Testis (tissue), 2 donors: ENCODE results near the gene TSSC4.

Experiments
- POLR2A ChIP-seq: fragments of 450-650 bp; IDR thresholded peaks from one replicate; pipeline ENCODE4 v1.6.1; 2017; ENCODE audit warnings: antibody characterized with exemption, mild to moderate bottlenecking, moderate library complexity
- TF ChIP-seq, protein P1 (sequence below), 3 experiments: fragments of 450-650 bp in 2 of 3; fragments of 200-600 bp in 1 of 3; sonication (generic) in 1 of 3; IDR thresholded peaks; one replicate each; pipeline ENCODE4 v1.5.1; 2016 to 2019; ENCODE audit warnings: antibody characterized with exemption in 3 of 3, mild to moderate bottlenecking in 2 of 3, moderate library complexity in 1 of 3

DNA sequence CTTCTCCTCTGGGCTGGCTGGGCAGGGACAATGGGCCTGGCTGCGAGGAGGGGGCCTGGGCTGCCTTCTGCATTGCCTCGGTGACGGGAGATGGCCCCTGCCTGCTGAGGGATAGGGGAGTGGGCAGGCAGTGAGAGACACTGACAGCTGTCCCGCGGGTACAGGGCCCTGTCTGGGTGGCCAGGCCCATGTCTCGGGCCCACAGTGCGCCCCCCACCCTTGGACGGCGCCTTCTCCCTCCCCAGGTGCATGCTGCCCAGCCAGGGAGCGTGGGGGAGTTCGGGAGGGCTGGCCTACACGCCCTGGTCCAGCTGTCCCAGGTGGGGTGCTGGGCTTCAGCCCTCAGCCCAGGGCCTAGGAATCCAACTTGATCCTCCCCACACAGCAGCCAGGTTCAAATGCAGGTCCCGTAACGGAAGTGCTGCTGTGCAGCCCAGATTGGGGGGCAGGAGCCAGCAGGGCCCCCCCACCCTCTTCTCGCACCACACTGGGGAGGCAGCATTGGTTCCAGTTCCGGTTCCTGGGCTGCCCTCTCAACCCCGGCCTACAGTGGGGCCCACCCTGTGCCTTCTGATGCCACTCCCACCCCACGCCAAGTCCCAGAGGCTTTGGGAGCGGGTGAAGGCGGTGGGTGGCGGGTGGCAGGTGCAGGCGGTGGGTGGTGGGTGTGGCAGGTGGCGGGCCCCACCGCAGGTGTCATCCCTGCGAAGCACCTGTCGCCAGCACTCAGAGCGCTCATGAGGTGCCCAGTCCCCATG lies 7.3 kb upstream of the TSSC4 start:
- no peak for TF ChIP-seq POLR2A
- TF ChIP-seq, protein P1, sequence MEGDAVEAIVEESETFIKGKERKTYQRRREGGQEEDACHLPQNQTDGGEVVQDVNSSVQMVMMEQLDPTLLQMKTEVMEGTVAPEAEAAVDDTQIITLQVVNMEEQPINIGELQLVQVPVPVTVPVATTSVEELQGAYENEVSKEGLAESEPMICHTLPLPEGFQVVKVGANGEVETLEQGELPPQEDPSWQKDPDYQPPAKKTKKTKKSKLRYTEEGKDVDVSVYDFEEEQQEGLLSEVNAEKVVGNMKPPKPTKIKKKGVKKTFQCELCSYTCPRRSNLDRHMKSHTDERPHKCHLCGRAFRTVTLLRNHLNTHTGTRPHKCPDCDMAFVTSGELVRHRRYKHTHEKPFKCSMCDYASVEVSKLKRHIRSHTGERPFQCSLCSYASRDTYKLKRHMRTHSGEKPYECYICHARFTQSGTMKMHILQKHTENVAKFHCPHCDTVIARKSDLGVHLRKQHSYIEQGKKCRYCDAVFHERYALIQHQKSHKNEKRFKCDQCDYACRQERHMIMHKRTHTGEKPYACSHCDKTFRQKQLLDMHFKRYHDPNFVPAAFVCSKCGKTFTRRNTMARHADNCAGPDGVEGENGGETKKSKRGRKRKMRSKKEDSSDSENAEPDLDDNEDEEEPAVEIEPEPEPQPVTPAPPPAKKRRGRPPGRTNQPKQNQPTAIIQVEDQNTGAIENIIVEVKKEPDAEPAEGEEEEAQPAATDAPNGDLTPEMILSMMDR (IDR thresholded peaks at IDR 0.05), result no peak
